Posterior vena cava (tissue), 2 donors: ENCODE results near the gene CAMK1D. TPM values are rescaled to one million over a fixed set of nuclear protein-coding genes. Genes with fewer than 3 reads are reported as not detected.
A peak's percentile ranks its signal among the peaks of the same experiment; 100 is the strongest.
"Not testable (repeated sequence)": the region's sequence is repeated elsewhere in the genome, so short reads cannot be mapped to it uniquely, and the experiment has no call there.

Experiments
- DNase-seq: peaks from one replicate; pipeline ENCODE4 v3.0.0-alpha.2; 2020; ENCODE audit warnings: low spot score
- intact Hi-C, 2 donors: fragments of 100-400 bp; cut with DNase I; formaldehyde crosslinking; loops; one replicate each; pipeline versions ENCODE4 v1.14.1 to v1.14.2; 2022 to 2023
- total RNA-seq, 2 donors: library from RNA; stranded (reverse); fragmentation: NEBNext Ultra II Directional; extraction: Animal tissue kit (Norgen Biotek cat#: 25700); gene quantifications; one replicate each; pipeline ENCODE4 v1.2.1, GENCODE V29; 2021
- donor health status: DM: yes; HTN: yes; CAD: no.
- donor health status: DM: yes; HTN: yes; CAD: no.

CAMK1D gene
- total RNA-seq, 2 donors from 2014 or later, result 12.2 to 17.8 TPM

DNA sequence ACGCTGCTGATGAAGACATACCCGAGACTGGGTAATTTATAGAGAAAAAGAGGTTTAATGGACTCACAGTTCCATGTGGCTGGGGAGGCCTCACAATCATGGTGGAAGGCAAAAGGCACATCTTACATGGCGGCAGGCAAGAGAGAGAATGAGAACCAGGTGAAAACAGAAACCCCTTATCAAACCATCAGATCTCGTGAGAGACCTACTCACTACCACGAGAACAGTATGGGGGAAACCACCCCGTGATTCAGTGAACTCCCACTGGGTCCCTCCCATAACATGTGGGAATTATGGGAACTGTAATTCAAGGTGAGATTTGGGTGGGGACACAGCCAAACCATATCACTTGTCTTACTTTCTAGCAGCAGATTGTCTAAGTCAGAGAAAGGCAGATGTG, 90.4 kb downstream of the CAMK1D start:
- intact Hi-C loops, DNase-seq: not testable (repeated sequence)

DNA sequence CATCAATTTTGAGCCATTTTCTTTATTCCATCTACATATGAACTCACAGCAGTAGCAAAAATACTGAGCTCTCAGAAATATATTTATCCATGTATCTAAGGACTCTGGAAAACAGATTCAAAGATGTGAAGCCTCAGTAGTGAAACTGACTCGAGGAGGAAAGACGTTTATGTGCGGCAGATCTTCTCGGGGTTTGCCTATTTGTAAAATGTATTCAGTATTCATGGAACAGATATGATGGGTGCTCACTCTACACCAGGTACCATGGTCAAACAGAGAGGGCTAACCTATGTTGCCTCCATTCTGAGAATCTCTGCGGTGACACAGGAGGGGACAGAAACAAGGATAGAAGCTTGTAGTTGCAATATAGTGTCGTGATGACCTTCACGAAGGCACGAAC, 93.7 kb downstream of the CAMK1D start:
- intact Hi-C loops, result no loop called here

DNA sequence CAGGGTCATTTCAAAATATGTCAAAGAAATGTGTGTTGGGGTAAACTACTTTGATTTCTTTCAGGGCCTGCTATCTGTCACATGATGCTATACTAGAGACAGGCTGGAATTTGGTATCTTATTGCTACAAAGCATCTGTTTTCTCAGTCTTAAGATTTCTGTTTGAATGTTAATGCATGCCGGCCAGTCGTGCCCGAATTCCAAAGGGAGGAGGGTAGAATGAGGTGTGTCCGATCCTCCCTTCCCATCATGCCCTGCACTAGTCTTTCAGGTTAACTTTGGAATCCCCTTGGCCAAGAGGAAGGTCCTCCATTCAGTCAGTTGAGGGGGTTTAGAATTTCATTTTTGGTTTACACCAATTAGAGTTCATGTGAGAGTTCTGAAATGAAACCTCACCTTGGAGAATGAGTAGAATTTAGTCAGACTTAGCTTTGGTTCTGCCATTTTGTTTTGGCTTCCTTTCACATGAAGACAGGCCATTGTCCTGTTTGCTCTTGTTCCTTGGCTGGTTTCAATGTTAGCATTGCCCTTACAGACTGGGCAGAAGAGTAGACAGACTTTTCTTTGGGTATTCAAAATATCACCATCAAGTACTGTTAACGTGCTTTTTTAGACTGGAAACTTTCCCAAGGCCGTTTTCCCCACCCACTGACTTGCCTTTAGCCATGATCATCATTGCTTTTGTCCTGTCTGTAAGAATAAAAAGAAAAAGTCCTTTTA, 95.8 kb downstream of the CAMK1D start:
- DNase-seq, result no peak
- intact Hi-C loops, result no loop called here

More for the DNA sequence above, 93.7 kb downstream of the CAMK1D start:
- no peak for DNase-seq

DNA sequence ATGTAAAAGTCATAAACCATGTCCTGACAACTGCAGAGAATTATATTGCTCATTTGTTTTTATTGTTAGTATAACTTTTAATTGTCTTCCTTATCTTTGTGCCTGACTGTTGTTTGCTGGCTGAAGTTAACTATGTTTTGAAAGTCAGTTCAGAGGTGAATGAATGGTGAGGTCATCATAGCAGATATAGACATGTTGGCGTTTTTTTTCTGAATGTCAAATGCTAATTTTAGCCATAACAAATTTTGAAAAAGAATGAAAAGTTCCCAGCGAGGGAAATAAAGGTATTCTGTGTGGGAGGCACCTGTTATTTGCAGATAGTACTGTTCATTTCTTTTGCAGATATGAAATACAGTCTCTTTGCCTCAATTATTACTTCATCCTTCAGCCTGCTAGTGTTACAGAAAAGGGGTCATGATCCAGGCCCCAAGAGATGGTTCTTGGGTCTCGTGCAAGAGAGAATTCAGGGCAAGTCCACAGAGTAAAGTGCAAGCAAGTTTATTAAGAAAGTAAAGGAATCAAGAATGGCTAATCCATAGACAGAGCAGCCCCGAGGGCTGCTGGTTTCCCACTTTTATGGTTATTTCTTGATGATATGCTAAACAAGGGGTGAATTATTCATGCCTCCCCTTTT, 96.5 kb downstream of the CAMK1D start:
- no peak for DNase-seq
- intact Hi-C loops, result no loop called here

DNA sequence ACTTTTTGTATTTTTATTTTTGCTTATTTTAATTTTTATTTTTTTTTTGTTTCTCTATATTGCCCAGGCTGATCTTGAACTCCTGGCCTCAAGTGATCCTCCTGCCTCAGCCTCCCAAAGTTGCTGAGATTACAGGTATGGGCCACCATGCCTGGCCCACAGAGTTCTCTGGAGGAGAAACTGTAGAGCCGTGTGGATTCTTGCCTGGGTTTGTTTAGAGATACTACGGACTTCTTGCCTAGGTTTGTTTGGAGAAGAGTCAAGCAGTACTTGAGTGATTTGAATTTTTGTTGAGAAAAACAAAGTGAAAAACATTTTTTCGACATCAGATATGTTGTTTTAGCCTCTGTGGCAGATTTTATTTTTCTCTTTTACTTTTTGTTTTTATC, 99.0 kb downstream of the CAMK1D start:
- intact Hi-C loops, result no loop called here
- no peak for DNase-seq

DNA sequence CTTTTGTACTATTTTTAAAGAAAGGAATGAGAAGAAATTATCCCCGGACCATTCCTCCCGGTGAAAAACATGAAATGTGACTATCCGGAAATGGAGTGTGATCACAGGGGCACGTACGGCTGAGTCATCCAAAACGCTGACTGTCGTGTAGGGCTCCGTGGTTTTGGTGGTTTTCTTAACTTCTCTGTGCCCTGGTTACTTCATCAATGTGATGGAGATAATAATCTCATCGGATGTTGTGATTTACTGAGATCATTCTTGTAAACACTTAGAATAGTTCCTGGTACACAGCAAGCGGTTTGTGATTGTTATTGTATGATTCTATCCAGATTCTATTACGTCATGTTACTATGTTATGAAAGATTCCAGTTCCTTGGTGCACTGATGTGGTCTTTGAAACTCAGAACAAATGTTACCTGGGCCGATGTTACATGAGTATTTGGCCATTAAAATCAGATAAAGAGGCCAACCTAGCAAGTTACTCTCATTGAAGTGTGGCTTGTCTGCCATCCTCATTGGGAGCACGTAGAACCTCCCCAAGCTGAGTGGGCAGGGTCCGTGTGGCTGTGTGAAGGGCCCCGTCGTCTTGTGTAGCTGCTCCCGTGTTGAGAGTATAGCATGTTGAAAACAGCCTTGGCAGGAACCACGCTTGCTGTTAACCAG, 99.5 kb downstream of the CAMK1D start:
- intact Hi-C loops, result no loop called here
- no peak for DNase-seq

DNA sequence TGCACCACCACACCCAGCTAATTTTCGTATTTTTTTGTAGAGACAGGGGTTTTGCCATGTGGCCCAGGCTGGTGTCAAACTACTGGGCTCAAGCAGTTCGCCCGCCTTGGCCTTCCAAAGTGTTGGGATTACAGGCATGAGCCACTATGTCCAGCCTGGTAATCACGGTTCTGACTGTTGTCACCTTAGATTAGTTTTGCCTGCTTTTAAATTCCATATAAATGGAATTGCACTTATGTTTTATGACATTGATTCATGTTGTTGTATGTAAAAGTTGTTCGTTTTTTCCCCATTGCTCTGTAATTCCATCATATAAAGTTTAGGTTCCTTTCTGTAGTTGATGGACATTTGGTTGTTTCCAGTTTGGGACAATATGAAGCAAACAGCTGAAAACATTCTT, 106.0 kb downstream of the CAMK1D start:
- no peak for DNase-seq
- intact Hi-C loops, result no loop called here

DNA sequence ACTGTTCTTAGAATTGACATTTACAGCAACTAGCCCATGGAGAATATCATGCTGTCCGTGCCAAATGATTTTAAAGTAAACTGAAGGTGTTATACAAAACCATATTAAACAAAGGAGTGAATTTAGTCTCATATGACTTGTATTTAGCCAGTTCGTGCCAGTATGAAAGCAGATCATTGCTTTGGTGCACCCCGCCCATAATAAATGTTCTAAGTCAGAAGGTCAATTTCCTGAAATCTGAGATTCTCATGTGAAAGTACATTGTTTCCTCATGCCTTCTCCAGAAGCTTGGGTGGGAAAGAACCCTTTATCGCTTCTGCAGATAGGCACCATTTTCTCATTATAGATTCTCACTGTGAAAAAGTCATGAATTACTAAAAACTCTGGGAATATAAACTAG, 106.4 kb downstream of the CAMK1D start:
- DNase-seq, result no peak
- intact Hi-C loops, result no loop called here

DNA sequence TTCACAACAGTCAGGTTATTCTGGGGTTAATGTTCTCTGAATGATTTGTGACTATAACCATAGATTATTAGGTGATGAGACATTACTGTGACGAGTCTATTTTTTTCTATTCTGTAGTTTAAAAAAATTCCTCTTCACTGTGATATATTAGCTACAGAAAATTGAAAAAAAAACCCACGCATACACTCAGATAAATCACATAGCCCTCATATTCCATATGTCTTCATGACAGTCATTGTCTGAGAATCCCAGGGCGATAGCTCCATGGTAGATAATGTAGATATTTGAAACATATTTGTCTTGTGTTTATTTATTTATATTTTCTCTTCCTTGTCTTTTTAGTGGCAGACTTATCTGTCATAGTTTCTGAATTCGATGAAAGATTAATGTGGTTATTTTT, 110.0 kb downstream of the CAMK1D start:
- intact Hi-C loops, result no loop called here
- no peak for DNase-seq

DNA sequence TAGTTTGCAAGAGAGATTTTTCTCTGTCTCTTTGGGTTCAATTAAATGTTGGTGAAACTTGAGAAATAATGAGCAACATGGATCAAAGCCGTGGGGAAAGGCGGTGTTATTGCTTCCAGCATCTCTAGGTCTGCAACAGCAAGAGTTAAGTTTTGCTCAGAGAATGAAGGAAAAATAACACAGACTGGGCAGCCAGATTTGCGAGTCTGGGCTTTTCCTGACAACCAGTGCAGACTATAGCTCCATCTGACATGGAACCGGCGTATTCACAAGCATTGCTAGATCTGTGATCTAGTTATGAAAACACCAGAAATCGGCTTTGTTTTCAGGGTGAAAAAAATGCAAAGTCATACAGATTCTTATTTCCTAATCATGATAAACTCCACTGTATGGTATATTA, 110.4 kb downstream of the CAMK1D start:
- DNase-seq, result no peak
- intact Hi-C loops, result no loop called here

DNA sequence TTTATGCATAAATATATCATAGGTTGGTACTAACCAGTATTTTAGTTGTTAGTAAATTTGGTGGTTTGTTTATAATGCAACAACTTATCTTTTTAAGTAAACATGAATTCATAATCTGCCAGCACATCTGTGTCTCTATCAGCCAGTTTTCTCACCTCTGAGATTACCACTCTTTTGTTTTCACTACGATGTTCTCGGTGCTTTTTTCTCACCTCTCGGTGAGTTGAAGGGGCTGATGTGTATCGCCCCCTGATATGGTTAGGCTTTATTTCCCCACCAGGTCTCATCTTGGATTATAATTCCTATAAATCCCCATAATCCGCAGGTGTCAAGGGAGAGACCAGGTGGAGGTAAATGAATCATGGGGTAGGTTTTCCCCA, 114.1 kb downstream of the CAMK1D start:
- no peak for DNase-seq
- intact Hi-C loops, result no loop called here

DNA sequence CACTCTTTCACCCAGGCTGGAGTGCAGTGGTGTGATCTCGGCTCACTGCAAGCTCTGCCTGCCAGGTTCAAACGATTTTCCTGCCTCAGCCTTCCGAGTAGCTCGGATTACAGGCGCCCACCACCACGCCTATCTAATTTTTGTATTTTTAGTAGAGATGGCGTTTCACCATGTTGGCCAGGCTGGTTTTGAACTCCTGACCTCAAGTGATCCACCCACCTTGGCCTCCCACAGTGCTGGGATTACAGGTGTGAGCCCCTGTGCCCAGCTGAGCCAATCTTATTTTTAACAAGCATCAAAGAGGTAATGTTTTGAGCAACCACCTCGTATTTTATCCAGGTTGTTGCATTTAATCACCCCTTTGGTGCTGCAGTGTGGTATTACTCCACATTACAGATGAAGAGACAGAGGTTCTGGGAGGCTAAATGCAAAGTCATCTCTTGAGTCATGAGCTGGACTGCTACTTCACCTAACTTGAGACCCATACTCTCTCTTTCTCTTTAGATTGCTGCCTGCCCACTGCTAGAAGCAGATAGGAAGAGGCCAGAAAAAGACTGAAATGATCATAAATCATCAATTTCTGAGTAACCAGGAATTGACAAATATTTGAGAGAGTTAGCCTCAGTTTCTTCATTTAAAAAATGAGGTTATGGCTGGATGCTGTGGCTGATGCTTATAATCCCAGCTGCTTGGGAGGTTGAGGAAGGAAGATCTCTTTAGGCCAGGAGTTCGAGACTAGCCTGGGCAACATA, 116.2 kb downstream of the CAMK1D start:
- intact Hi-C loops, result no loop called here
- DNase-seq, result no peak

DNA sequence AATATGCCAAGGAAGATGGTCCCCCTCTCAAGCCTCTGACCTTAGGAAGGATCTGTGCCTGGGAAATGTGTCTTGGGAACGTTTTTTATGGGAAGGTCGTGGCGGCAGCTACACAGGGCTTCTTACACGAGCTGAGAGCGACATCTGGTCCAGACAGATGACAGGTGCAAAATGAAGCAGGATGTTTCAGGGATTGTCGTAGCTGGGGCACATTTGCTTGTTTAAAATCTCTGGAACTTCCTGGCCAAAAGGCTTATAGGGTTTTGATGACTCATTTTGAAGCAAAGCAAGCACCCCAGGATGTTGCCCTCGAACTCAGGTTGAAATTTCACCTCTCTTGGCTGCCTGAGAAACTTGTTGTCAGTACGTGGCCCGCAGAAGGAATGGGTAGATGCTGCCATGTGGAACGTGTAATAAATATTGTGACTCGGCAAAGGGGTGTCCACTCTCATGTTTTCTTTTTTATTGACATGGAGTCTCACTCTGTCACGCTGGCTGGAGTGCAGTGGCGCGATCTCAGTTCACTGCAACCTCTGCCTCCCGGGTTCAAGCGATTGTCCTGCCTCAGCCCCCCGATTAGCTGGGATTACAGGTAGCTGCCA, 117.5 kb downstream of the CAMK1D start:
- intact Hi-C loops, result no loop called here
- DNase-seq, result no peak

DNA sequence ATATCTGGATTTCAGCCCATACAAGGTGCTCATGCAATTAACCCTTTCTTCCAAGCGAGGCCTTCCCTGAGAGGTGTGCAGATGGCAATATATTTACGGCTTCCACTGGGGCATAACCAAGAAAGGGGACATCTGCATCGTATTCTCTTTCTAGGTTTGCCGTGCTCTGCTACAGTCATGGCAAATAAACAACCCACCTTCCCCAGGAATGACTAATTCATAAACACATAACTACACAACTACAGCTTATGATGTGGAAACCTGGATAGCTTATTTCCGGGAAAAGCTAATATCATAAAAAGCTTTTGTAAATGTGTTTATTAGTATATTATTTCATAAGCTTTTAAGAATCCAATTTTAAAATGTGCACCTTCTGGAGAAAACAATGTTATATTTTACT, 120.0 kb downstream of the CAMK1D start:
- no peak for DNase-seq

DNA sequence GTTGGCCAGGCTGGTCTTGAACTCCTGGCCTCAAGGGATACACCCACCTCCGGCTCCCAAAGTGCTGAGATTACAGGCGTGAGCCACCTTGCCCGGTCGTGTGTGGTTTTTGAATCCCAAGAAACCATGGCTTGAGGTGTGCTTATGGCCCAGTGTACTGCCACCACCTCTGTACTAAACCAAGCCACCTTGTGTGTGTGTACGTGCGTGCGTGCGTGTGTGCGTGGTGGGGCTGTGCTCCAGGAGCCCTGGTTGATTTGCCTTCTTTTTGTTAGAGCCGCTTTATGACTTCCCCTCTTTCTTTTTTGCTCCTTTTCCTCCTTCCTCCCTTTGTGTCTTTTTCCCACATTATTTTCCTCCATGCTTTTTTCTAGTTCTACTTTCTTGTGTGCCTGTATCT, 121.4 kb downstream of the CAMK1D start:
- DNase-seq, result no peak
- intact Hi-C loops, result no loop called here

More for the DNA sequence above, 120.0 kb downstream of the CAMK1D start:
- intact Hi-C loops, result no loop called here

DNA sequence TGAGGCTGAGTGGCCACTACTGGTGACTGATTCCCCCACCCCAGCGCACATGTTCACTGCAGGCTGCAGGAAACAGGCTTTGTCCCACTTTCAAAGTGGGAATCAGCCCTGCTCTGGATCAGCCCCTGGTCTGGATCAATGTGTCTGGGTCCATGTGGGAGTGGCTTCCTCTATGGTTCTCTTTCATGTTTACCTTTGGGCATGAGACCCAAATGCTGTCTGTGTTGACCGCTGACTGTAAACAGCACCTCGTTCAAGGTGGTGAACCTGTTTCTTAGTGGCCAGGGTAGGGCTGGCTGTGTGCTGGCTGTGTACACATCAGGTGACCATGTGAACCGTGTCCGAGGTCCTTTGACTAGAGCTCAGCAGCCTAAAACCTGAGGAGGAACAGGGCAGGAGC, 121.8 kb downstream of the CAMK1D start:
- no peak for DNase-seq
- intact Hi-C loops, result no loop called here

DNA sequence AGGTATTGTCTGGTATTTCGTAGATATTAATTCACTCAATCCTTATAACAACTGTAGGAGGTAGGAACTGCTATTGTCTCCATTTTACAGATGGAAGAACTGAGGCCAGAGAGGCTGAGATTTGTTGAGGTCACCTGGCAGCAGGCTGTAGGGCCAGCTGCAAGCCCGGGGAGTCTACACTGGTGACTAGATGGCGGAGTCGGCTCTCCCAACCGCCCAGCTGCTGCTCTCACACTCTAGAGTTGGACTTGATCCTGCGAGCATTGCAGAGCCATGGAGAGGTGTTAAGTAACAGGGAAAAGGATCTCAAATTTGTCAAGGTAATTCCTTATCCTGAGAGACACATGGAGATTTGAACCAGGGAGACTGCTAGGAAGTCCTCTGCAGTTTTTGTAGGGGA, 124.1 kb downstream of the CAMK1D start:
- intact Hi-C loops, result no loop called here

DNA sequence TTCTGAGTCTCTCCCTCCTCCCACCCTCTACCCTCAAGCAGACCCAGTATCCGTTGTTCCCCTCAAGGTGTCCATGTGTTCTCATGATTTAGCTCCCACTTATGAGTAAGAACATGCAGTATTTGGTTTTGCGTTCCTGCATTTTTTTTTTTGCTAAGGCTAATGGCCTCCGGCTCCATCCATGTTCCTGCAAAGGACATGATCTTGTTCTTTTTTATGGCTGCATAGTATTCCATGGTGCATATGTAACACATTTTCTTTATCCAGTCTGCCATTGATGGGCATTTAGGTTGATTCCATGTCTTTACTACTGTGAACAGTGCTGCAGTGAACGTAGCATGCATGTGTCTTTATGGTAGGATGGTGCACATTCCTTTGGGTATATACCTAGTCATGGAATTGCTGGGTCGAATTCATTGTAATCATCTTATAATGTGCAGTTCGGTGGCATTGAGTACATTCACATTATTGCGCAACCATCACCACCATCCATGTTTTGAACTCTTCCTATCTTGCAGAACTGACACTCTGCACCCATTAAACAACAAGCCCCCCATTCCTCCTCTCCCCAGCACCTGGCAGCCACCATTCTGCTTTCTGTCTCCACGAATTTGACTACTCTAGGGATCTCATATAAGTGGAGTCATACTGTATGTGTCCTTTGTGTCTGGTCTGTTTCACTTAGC, 125.5 kb downstream of the CAMK1D start:
- intact Hi-C loops, result no loop called here

More for the DNA sequence above, 124.1 kb downstream of the CAMK1D start:
- no peak for DNase-seq

DNA sequence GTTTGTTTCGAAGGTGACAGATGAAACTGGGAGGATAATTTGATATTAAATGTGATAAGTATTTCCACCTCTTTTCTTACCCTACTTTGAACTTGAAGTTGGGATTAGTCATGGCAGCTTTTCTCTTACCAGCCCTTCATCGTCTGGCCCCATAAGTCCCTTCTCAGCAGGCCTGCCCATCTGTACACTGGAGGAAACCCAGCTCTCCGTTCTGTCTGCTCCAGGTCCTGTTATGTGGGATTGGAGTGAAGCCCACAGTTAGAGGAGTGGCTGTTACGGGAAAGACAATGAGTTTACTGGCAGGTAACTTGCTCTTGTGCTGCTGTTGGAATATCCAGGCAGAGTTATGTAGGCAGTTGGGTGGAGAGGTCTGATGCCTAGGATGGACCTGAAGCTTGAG, 127.3 kb downstream of the CAMK1D start:
- intact Hi-C loops, result no loop called here
- peak; percentile 41 for DNase-seq

More for the DNA sequence above, 125.5 kb downstream of the CAMK1D start:
- no peak for DNase-seq
